LHCN-M2 (cell line): Measurements from ENCODE around the gene NEXN. TPM values are rescaled to one million over a fixed set of nuclear protein-coding genes. Genes with fewer than 3 reads are reported as not detected.

Experiments
- DNase-seq: peaks from one replicate; pipeline ENCODE4 v3.0.0-alpha.2; 2012; ENCODE audit warnings: low read depth
- polyA plus RNA-seq: library from polyadenylated mRNA; unstranded; fragments of >200 nt; gene quantifications from one replicate; pipeline ENCODE4 v1.2.1, GENCODE V29; 2012; ENCODE audit warnings: missing spikeins
- total RNA-seq: library from RNA; depleted of rRNA; stranded (reverse); fragments of >200 nt; gene quantifications from 2 replicates; pipeline ENCODE4 v1.2.3, GENCODE V29; 2014; rRNA removed

The NEXN gene
- total RNA-seq = 17.1 and 29.7 TPM in 2 replicates
- polyA plus RNA-seq = 60.8 TPM

DNA sequence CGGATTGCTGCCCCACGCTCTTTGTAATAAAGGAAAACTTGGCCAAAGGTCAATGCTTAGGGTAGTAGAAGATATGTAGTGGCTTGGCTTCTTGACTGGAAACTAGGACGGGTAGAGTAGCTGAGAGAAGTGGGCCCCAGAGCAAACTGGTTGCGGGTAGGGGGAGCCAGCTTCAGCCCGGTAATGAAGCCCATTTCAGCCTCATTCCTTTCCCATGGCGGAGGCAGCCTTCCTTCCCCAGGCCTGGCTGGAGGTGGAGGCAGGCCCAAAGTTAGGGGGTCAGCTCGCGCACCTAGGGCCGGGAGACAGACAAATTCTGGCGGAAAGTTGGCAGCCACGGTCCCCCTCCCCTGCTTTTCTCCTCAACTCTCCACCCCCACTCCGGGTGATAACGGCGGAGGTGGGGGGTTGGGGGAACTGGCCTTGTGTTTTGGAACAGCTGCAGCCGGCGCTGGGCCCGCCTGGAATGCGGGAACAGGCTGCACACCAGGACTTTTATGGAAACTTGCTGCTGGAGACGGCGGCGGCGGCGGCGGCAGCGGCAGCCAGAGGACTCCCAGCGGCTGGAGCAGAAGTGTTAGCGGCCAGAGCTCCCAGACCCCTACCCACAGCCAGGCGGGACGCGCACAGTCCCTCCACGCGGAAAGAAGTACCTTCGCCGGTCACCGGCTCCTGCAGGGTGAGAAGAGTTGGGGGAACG is at the start of gene NEXN:
NEXN (plus strand) TSS at position 544 of the 700 bp plus-strand sequence. CDS start 27,483 bp downstream, outside the sequence.
- DNase-seq = peak; percentile 89

DNA sequence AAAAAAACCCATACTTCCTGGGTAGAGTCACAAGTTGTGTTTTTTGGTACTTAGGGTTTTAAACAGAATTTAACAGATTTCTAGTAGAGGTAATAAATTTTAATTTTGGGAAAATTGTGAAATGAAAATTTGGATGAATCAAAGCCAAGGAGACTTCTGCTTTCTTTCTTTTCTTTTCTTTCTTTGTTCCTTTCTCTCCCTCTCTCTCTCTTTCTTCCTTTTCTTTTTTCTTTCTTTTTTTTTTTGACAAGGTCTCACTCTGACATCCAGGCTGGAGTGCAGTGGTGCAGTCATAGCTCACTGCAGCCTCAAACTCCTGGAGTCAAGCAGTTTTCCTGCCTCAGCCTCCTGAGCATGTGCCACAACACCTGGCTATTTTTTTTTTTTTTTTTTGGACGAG is 46.9 kb upstream of the NEXN start:
- no peak for DNase-seq

DNA sequence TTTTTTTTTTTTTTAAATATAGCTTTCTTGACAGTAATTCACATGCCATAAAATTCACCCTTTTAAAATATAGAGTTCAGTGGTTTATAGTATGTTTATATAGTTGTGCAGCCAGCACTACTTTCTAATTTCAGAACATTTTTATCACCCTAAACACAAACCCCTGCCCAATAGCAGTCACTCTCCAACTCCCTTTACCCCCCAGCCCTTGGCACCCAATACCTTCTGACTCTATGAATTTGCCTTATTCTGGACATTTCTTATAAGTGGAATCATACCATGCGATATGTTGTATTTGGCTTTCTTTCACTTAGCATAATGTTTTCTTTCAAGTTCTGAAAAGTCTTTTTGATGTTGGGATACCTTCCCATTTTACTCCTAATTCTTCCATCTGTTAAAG is 42.5 kb upstream of the NEXN start:
- no peak for DNase-seq

DNA sequence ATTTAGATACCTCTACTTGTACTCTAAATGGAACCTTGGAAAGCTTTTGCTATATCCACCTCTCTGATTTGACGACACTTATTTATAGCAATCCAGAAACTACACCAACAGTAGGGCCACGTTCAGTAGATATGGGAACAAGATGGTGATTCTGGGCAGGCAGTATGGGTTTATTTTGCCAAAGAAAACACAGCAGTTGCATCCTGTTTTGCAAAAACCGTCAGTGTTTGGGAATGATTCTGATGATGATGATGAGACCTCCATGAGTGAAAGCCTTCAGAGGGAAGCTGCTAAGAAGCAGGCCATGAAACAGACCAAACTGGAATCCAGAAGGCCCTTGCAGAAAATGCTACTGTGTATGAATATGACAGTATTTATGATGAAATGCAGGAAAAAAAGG is 41.5 kb upstream of the NEXN start:
- no peak for DNase-seq

DNA sequence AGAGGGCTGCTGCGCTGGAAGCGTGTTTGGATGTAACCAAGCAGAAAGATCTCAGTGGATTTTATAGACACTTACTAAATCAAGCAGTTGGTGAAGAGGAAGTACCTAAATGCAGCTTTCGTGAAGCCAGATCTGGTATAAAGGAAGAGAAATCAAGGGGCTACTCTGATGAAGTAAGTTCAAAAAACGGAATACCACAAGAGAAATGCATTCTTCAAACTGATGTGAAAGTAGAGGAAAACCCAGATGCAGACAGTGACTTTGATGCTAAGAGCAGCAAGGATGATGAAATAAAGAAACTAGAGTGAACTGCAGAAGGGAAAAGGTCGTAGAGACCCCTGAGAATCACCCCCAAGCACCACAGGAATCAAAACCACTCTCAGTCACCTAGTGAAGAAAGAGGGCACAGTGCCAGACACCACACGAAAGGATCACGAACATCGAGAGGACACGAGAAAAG is 40.8 kb upstream of the NEXN start:
- no peak for DNase-seq

DNA sequence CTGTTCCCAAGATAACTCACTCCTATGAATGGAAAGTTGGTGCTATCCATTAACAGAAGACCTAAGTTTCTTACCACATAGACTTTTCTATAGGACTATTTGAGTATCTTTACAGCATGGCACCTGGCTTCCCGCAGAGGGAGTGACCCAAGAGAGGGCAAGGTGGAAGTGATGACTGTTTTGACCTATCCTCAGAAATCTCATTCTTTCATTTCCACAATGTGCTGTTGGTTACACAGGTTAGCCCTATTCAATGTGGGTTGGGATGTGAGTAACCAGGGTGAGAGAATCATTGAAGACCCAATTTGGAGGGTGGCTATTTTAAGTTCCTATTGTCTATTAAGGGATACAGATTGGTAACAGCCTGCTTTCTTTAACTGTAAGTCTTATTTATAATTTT is 38.3 kb upstream of the NEXN start:
- no peak for DNase-seq

DNA sequence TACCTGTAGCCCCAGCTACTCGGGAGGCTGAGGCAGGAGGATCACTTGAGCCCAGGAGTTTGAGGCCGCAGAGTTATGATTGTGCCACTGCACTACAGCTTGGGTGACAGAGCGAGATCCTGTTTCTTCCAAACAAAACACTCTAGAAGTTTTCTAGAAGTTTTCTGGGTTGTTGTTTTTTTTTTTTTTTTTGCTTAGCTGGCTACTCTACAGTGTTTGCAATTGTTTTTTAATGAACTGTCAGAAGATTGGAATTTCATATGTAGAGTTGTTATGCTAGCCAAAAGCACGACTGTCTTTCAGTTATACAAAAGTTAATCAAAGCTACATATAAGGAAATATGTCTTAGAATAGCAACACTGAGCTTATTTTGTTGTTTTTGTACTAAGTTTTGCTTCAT is 30.9 kb upstream of the NEXN start:
- DNase-seq = peak; percentile 39

DNA sequence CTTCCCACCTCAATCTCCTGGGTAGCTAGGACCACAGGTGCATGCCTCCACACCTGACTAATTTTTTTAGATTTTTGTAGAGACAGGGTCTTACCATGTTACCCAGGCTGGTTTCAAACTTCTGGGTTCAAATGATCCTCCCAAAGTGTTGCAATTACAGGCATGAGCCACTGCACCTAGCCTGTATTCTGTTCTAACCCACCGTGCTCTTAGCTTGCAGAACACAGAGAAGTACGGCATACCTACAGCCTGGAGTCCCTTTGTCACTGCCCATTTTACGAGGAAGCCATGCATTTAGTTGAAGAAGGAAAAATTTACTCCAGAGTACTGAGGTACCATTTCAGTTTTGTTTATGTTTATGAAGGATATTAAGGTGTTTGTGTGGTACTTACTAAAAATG is 29.7 kb upstream of the NEXN start:
- no peak for DNase-seq

DNA sequence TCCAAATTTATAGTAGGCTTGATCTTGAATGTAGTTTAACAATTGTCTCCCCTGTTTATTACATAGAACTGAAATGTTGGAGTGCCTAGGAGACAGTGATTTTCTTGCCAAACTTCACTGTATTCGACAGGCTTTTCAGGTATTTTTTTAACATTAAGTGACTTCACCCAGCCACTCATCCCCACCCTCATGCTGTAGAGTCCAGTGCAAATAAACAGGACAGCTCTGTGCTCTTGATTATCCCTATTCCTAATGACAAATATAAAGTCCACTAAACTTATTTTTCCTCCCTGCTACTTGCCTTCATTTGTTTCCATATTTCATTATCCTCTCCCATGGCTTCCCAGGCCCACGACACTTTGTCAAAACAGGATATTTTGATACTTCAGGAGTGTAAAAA is 29.2 kb upstream of the NEXN start:
- DNase-seq = no peak

DNA sequence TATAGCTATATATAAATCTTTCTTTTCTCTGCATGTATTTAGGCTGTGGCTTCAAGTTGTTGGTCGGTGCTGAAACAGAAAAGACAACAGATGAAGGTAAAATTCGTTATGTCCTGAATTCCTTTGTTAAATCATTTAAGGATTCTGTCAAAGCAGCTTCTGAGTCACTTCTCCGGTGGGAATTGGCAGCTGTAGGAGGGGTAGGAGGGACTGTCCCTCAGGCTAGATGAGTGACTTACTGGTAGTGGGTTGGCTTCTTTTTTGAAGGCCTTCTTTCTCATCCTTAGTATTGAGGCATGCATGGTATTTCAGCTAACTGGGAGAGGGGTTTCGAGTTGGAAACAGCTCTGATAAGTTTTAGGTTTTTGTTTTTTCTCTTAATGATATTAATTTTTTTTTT is 22.1 kb upstream of the NEXN start:
- DNase-seq = peak; percentile 36

DNA sequence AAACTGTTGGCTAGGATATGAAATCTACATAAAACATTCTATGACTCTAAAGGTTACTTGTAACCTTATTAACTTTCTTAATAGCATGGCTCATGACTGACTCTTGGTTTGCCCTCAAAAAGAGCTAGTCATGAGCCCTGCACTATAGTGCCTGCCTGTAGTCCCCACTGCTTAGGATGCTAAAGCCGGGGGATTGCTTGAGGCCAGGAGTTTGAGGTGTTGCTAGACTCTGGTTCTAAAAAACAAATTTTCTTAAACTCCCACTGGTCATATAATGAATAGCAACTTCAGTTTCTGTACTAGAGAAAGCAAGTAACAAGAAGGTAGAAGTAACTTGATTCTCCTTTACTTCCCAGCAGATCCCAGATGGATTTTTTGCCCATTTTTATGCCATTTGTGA is 15.8 kb upstream of the NEXN start:
- DNase-seq = no peak

DNA sequence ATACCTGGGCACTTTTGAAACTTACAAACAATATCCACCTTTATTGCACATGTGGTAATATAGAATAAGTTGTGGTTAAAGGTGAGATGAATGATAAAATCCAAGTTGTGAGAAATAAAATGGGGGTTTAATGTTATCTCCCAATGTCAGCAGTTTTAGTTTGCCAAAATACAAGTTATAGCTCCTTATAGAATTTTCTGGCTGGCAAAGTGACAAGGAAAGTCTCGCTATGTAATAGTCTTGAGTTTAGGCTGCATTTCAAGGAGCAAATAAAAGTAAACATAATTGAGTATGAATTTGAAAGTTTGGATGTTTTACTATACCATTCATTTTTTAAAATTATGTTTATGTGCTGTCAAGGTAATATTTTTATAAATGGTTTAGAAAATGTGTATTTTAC is 15.0 kb upstream of the NEXN start:
- no peak for DNase-seq

DNA sequence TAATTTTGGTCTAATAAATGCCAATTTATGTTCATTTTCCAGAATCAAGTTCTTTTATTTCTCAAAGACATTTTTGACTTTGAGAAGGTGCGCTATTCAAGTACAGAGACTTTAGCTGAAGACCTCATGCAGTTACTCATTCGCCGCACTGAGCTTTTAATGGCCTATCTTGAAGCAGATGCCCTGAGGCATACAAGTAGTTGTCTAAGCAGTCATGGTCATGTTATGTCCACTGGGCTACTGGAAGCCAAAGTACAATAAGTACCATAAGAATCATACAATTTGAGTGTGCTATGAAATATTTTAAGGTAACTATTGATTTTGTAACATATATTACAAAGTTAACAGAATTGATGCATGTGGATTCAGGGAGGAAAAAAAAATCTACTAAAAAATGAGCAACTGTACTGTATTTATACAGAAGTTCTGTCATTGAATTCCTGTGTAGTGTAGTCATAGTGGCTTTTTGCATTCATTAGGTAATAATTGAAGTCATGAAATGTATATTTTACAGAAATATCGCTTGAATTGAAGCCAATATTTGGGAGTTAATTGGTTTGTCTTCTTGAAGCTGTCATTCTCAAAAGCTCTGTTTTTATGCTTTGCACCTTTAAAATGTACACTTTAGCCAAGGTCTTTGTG is 13.5 kb upstream of the NEXN start:
- DNase-seq = peak; percentile 18

DNA sequence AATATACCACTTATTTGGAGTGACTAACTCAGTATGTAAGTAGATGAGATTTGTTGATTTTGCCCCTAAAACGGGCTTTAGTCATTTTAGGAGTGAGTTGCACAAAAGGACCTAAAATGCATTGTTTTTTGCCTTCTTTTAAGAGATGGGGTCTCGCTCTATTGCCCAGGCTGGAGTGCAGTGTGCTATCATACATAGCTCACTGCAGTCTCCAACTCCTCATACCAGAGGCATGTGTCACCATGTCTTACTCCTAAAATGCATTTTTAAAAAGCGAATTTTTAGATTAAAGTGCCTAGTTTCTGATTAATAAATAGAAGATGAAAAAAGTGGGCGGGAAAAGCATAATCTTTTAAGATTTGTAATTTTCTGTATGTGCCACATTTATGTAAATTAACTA is 11.5 kb upstream of the NEXN start:
- peak; percentile 32 for DNase-seq

DNA sequence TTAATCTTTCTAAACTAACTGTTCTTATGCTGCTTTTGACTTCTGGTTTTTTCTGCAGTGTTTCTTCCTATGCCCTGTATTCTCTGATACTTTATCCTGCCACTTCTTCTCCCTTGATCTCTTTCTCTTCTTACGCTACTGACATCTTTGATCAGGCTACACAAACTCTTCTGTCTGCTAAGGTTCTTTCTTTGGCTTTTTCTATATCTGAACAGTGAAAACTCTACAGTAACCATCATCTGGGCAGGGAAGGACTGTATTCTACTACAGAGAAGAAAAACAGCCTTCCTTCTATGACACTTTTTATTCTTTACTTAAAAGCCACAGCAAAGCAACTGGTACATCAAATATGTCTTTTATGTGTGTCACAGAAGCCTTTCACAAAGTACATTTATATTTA is 7.4 kb upstream of the NEXN start:
- no peak for DNase-seq

DNA sequence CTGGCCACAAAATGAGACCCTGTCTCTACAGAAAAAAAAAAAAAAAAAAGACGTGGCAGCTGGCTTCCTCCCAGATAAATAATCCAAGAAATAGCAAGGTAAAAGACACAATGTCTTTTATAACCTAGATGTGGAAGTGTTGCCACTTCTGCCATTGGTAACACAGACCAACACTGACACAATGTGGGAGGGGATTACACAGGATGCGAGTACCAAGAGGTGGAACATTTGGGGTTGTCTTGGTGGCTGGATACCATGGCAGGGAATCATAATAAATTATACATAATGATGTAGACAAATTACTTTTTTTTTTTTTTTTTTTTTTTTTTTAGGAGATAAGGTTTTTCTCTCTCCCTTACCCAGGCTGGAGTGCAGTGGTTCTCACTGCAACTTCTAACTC is 6.0 kb upstream of the NEXN start:
- peak; percentile 9 for DNase-seq

DNA sequence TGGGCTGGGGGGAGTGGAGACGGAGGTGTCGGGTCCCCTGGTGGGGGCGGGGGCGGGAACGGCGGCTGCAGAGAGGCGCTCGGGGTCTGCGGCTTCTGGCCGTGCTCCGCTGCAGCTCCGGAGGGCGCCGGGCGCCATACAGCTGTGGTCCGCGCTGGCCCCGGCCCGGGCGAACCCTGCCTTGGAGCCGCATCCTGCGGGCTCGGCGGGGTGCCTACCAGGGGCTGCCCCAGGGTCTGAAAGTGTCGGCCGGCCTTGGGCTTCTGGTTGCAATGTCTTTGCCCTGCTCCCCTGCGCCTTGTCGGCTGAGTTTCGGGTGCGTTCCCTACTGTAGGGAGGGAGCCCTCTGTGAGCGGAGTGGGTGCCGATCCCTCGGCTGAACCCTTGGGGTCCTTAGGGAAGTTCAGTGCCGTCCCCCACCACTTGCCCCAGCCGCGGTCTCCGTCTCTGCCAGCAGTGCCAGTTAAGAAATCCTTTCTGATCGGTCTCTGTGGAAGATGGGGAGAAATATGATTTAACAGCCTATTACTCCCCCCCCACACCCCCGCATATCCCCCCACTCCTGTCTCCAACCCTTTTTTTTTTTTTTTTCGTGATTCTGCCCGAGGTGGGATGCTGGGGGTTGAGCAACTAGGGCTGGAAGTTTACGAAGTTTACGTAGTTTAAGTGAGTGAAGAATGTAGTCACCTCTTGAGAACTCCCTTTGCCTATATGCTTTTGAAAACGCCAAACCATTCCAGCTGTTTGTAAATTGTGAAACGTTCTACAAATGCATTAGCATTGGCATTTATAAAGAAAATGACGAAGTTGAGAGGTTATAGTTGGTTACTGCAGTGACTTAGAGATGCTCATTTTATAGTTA is 588 bp downstream of the NEXN start:
- peak; percentile 61 for DNase-seq

DNA sequence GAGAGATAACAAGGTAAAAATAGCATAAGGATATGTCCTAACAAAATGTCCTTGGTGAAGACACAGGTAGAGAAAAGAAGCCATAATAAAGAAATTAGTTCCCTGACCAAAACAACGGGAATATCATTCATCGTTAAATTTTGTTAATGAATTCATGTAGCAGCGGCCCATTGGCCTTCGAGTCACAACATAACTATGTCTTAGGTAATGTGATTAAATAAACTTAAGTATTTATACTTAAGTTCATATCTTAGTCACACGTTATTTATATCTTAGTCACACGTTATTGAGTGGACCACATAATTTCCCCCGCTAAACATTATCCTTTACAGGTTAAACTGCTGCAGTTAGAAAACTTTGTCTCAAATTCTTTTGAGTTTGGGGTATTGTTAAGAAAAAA is 1.2 kb downstream of the NEXN start:
- DNase-seq = peak; percentile 72

DNA sequence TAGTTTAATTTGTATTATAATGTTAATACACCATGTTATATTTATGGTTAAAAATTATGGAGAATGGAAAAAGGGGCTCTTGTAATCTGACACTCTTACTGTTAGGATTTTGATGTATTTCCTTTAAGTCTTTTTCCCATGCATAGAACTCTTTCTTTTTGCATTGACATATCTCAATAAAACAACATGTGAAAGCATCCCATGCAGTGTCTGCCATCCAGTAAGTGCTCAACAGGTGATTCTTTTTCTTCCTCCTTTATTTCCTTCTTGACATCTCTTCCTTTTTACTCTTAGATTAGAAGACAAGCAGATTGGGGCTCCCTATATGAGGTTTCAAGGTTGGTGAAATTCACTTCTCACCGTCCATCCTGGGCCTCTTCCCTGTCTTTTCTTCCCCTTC is 2.8 kb downstream of the NEXN start:
- no peak for DNase-seq

DNA sequence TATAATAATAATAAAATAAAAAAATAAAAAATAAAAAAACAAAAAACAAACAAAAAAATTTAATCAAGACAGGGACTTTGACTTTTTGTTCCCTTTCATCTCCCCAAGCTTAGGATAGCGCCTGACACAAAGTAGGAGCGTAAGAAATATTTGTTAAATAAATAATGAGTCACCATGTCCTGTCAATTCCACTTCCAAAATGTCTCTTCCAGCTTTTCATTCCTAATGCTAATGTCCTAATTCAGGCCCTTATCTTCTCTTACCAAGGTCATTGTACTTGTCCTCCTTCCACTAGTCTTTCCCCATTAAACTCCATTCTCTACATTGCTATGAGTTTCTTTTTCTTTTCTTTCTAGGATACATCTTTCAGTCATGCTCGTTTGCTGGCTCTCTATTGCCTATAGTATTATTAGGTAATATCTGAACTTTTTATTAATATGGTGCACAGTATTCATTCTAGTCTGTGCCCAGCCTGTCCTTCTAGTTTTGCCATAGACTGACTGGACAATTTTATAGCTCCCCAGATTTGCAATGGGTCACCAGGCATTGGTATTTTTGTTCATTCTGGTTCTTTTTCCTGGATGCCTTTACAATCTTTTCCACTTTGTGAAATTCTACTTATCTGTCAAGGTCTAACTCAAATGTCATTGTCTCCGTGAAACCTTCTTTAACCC is 11.4 kb downstream of the NEXN start:
- DNase-seq = peak; percentile 33

DNA sequence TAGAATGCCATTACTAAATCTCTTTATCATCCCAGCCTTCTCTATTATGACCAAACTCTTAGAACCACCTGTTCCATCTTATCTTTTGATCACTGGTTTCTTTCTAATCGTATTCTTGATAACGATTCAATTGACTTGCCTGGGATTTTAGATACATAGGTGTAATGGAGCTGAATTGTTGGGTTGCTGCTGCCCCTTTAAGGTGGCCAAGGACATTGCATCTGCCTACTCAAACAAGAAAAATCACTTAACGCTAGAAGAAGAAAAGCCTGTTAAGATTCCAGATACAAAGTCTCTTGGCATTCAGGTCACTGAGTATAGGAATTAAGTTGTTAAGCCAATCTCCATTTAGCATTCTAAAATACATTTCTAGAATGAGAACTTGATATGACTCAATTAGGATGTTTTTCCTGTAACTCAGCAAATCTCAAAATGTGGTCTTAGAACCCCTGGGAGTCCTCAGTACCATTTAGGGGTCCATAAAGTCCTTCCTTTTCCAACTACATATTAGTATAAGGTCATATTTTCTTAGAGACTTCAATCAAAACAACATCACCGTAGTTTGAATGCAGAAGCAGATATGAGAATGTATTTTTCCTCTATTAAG is 12.4 kb downstream of the NEXN start:
- DNase-seq = peak; percentile 50
